GM12873 (cell line): Measurements from ENCODE around the gene BFAR.
"Not testable (repeated sequence)": the region's sequence is repeated elsewhere in the genome, so short reads cannot be mapped to it uniquely, and the experiment has no call there.

Experiments used
- TF ChIP-seq, protein P1 (sequence below): IDR thresholded peaks from 2 replicates; pipeline ENCODE4 v1.5.1; 2012; ENCODE audit warnings: low read depth, mild to moderate bottlenecking, moderate library complexity, low read length, control low read depth; ENCODE audit not compliant: insufficient read depth; ENCODE audit errors: missing control alignments

BFAR gene

DNA sequence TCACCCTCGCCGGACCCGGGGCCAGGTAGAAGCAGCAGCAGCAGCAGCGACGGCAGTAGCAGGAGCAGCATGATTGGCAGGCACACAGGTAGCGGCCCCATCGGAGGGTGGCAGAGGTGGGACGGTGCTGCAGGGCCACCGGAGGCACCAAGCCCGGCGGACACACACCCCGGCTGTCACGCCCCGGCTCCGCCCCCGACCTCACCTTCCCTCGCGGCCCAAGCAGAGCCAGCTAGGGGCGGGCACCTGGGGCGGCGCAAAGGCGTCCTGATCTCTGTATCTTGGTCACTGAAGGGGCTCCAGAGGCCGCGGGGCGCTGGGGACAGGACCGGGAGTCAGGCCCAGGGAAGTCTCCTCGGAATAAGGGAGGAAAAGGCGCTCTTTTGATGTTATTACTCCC lies 61.4 kb downstream of the BFAR start, which contains the start of gene PLA2G10:
Gene PLA2G10, minus strand, starts transcription at position 180 of the 400 bp plus-strand sequence. Its CDS starts 79 bp downstream, at position 101.
- TF ChIP-seq, protein P1, sequence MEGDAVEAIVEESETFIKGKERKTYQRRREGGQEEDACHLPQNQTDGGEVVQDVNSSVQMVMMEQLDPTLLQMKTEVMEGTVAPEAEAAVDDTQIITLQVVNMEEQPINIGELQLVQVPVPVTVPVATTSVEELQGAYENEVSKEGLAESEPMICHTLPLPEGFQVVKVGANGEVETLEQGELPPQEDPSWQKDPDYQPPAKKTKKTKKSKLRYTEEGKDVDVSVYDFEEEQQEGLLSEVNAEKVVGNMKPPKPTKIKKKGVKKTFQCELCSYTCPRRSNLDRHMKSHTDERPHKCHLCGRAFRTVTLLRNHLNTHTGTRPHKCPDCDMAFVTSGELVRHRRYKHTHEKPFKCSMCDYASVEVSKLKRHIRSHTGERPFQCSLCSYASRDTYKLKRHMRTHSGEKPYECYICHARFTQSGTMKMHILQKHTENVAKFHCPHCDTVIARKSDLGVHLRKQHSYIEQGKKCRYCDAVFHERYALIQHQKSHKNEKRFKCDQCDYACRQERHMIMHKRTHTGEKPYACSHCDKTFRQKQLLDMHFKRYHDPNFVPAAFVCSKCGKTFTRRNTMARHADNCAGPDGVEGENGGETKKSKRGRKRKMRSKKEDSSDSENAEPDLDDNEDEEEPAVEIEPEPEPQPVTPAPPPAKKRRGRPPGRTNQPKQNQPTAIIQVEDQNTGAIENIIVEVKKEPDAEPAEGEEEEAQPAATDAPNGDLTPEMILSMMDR = not testable (repeated sequence)

DNA sequence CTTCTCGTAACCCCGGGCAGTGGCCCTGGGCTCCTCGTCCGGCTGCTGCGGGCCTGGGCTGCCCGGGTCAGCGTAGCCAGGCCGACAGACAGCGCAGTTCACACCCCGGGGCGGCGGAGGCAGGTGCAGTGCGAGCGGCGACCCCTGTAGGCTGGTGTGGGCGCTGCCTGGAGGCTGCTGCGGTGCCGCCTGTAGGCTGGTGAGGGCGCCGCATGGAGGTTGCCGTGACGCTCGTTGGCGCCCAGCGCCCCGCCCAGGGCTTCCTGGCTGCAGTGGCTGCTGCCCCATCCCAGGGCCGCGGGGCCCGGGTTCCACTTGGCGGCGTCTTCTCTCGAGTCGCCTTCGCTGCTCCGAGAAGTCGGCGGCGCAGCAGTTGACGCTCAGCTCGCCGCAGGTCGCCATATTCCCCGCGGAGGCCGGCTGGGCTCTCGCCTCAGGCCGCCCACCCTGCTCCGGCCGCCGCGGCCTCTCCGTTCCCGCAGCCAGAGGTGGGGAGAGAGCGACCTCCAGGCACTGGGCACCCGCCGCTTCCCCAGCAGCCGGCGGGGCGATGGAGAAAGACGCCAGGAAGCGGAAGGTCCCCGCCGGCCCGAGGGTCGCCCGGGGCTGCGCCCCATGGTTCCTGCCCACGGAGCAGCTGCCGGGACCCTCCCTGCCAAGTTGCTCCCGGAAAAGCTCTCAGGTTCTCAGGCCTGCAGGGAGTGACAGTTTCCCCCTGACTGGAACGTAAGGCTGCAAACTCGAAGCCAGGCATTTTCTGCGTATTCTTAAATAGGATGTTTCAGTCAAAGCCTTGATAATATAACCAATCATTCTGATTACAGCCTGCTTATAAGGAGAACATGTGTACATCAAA lies 70.6 kb downstream of the BFAR start, which contains the start of gene NPIPA3:
Gene NPIPA3, plus strand, starts transcription at position 256 of the 856 bp plus-strand sequence. CDS start 5,533 bp downstream, outside the sequence.
- TF ChIP-seq, protein P1 = not testable (repeated sequence)
